Measurements from ENCODE around the gene ACP7. TPM values are rescaled to one million over a fixed set of nuclear protein-coding genes. Genes with fewer than 3 reads are reported as not detected.

Gene ACP7
- total and polyA plus RNA-seq, 2 of the 8 experiments (the other 6 are each of a cell fraction or from before 2014, with no cell fraction given): 0.27 to 0.50 TPM

- TF ChIP-seq TAF1 (IDR thresholded peaks at IDR 0.05; ENCODE audit: low read depth, low read length): peak; percentile 47; the same call in 1 of the 2 replicates
These were observed 46.1 kb upstream of the ACP7 start (continued) for GRCh38 chr19:39038098-39038497.
